ENCODE data around the gene RPRD1B. TPM values are rescaled to one million over a fixed set of nuclear protein-coding genes. Genes with fewer than 3 reads are reported as not detected.

The RPRD1B gene
- total and polyA plus RNA-seq, 2 of the 4 experiments (the other 2 are of a cell fraction): 8.4 to 9.9 TPM

- no peak overlapping the region for H4K91ac ChIP-seq (ENCODE audit: insufficient read depth, low read depth, low read length)
- no peak overlapping the region for H3K56ac ChIP-seq (ENCODE audit: extremely low read depth, insufficient read depth, low read length)
- intact Hi-C loops (cut with micrococcal nuclease): no loop called here
- no peak overlapping the region for H2BK20ac ChIP-seq (ENCODE audit: low read depth, low read length)
- H3K27ac ChIP-seq (ENCODE audit: insufficient read depth, low read length): no peak overlapping the region
- in situ Hi-C loops (cut with MboI; ENCODE audit: low sequenced_read_pairs): no loop called here
- H2BK15ac ChIP-seq (ENCODE audit: low read depth, low read length): no peak overlapping the region
- no peak overlapping the region for H2BK5ac ChIP-seq (ENCODE audit: low read depth, low read length, poor library complexity, severe bottlenecking)
- H3K4ac ChIP-seq (ENCODE audit: low read depth, low read length): no peak overlapping the region
- ChIA-PET POLR2A (ENCODE audit: unreplicated experiment) (no interaction called here), CTCF (no interaction called here)
- H4K5ac ChIP-seq (ENCODE audit: low read depth, low read length): no peak overlapping the region
- H3K4me3 ChIP-seq (ENCODE audit: insufficient read depth, low read depth, low read length): no peak overlapping the region
- H4K20me1 ChIP-seq (ENCODE audit: insufficient read depth, low read length): peaks cover 12% of the 10 kb centered on the region
- H2AK9ac ChIP-seq (replicated peaks; ENCODE audit: low read depth, low read length, poor library complexity): no peak overlapping the region
- DNase-seq (no peak), ATAC-seq (ENCODE audit: low read depth) (no peak)
- no peak for TF ChIP-seq NFE2L2 (IDR thresholded peaks at IDR 0.05; ENCODE audit: low read depth, low read length)
- TF ChIP-seq, protein P1, sequence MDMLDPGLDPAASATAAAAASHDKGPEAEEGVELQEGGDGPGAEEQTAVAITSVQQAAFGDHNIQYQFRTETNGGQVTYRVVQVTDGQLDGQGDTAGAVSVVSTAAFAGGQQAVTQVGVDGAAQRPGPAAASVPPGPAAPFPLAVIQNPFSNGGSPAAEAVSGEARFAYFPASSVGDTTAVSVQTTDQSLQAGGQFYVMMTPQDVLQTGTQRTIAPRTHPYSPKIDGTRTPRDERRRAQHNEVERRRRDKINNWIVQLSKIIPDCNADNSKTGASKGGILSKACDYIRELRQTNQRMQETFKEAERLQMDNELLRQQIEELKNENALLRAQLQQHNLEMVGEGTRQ (IDR thresholded peaks at IDR 0.05; ENCODE audit: low read depth, low read length): no peak
- TF ChIP-seq POLR2A (IDR thresholded peaks at IDR 0.05; ENCODE audit: low read depth, low read length): no peak
- TF ChIP-seq MAZ (IDR thresholded peaks at IDR 0.05; ENCODE audit: borderline replicate concordance, low read depth, low read length): no peak
- TF ChIP-seq, protein P2, sequence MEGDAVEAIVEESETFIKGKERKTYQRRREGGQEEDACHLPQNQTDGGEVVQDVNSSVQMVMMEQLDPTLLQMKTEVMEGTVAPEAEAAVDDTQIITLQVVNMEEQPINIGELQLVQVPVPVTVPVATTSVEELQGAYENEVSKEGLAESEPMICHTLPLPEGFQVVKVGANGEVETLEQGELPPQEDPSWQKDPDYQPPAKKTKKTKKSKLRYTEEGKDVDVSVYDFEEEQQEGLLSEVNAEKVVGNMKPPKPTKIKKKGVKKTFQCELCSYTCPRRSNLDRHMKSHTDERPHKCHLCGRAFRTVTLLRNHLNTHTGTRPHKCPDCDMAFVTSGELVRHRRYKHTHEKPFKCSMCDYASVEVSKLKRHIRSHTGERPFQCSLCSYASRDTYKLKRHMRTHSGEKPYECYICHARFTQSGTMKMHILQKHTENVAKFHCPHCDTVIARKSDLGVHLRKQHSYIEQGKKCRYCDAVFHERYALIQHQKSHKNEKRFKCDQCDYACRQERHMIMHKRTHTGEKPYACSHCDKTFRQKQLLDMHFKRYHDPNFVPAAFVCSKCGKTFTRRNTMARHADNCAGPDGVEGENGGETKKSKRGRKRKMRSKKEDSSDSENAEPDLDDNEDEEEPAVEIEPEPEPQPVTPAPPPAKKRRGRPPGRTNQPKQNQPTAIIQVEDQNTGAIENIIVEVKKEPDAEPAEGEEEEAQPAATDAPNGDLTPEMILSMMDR (conservative IDR thresholded peaks at IDR 0.05; ENCODE audit: low read depth, low read length): no peak
- TF ChIP-seq MAFK (IDR thresholded peaks at IDR 0.05; ENCODE audit: low read depth, low read length): no peak
- TF ChIP-seq RAD21 (IDR thresholded peaks at IDR 0.05; ENCODE audit: low read length): no peak
- TF ChIP-seq RCOR1 (IDR thresholded peaks at IDR 0.05; ENCODE audit: insufficient replicate concordance, low read length): no peak
- TF ChIP-seq CHD1 (IDR thresholded peaks at IDR 0.05; ENCODE audit: low read depth, low read length): no peak
- TF ChIP-seq SMC3 (IDR thresholded peaks at IDR 0.05; ENCODE audit: low read depth, low read length): no peak
- no peak for TF ChIP-seq MXI1 (IDR thresholded peaks at IDR 0.05; ENCODE audit: borderline replicate concordance, low read depth, low read length)
- TF ChIP-seq RFX5 (IDR thresholded peaks at IDR 0.05; ENCODE audit: low read depth, low read length): no peak
- TF ChIP-seq CEBPB (IDR thresholded peaks at IDR 0.05; ENCODE audit: low read depth, low read length): no peak
- no peak for TF ChIP-seq BHLHE40 (IDR thresholded peaks at IDR 0.05; ENCODE audit: low read depth, low read length)
- no peak for TF ChIP-seq ELK1 (IDR thresholded peaks at IDR 0.05; ENCODE audit: borderline replicate concordance, low read depth, low read length)
- TF ChIP-seq FOS (IDR thresholded peaks at IDR 0.05; ENCODE audit: low read depth, low read length): no peak
- no peak overlapping the region for H3K4me2 ChIP-seq (ENCODE audit: low read depth, low read length)
- peaks cover 6% of the 10 kb centered on the region for H3K9me3 ChIP-seq (ENCODE audit: control insufficient read depth, insufficient read depth, low read length)
- no peak overlapping the region for H3K18ac ChIP-seq (ENCODE audit: low read depth, low read length)
- H4K8ac ChIP-seq (ENCODE audit: low read depth in 2 of 2, low read length in 2 of 2): no peak overlapping the region
- no peak overlapping the region for H3K23ac ChIP-seq (ENCODE audit: low read depth, low read length)
- H3K9me1 ChIP-seq (ENCODE audit: insufficient read depth, low read length): peaks cover 15% of the 10 kb centered on the region
- no peaks in the 10 kb centered on the region for H3K27me3 ChIP-seq (ENCODE audit: control insufficient read depth, insufficient read depth, low read length)
- H3K9ac ChIP-seq (ENCODE audit: low read depth, low read length): no peak overlapping the region
- dilution Hi-C loops (cut with HindIII; ENCODE audit: low sequenced_read_pairs, unreplicated experiment): no loop called here
- peaks cover 8% of the 10 kb centered on the region for H3K4me1 ChIP-seq (ENCODE audit: control insufficient read depth, insufficient read depth, low read length)
- no TSS peak for BruUV-seq (replicated peaks)
- H2AFZ ChIP-seq (replicated peaks; ENCODE audit: low read length, poor library complexity): no peak overlapping the region
- peaks cover 37 to 55% of the 10 kb centered on the region in 2 experiments for H3K79me1 ChIP-seq (ENCODE audit: low read depth in 1 of 2, low read length in 2 of 2)
- no peak overlapping the region for H2AK5ac ChIP-seq (ENCODE audit: low read depth, low read length)
- H2BK120ac ChIP-seq (ENCODE audit: low read depth, low read length): no peak overlapping the region
- WGBS, 2 experiments (ENCODE audit: extremely low coverage in 2 of 2, insufficient read length in 1 of 2): no CpG with 5 or more reads among the region's 2 CpGs
- peaks cover 19% of the 10 kb centered on the region for H3K36me3 ChIP-seq (ENCODE audit: control insufficient read depth, insufficient read depth, low read length)
- no peak overlapping the region for H3K14ac ChIP-seq (replicated peaks; ENCODE audit: low read depth, low read length)
These were observed 15.2 kb upstream of the RPRD1B start for GRCh38 chr20:38018385-38018784.

Measured in IMR-90 (cell line).